Fibroblast of skin of left quadriceps (primary cell): ENCODE measurements around the gene ITGB1BP1.

Experiments
- DNase-seq, 2 experiments: peaks; one replicate each; pipeline ENCODE4 v3.0.0-alpha.2; 2013; ENCODE audit warnings: low read depth in 2 of 2

The ITGB1BP1 gene

GRCh38 chr2:9378433-9379390 is 44.6 kb downstream of the ITGB1BP1 start:
- peak; percentile 42 to 50 for DNase-seq

- DNase-seq, result no peak
These were observed 45.7 kb downstream of the ITGB1BP1 start for GRCh38 chr2:9377461-9378097.

GRCh38 chr2:9375857-9376428 is 47.4 kb downstream of the ITGB1BP1 start:
- no peak for DNase-seq

- no peak for DNase-seq
These were observed 49.1 kb downstream of the ITGB1BP1 start for GRCh38 chr2:9374071-9374730.

DNA sequence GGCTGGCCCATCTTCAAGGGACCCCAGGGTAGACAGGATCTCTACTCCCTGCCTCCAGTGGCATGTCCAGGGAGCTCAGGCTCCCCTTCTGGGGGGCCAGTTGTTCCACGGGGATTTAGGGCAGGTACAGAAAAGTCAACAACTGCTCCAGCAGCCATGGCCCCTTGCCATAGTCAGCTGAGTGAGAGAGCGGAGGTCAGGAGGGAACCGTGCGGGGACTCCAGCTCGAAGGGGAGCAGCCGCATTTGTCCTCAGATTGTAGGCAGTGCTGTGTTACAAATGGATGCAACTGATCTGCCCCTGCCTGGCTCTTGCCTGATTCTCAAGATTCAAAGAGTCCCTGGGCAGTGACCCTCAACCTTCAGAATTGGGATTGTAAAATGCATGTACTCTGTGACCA is 49.9 kb downstream of the ITGB1BP1 start:
- DNase-seq, result no peak

- no peak for DNase-seq
These were observed 50.3 kb downstream of the ITGB1BP1 start for GRCh38 chr2:9373047-9373446.

DNA sequence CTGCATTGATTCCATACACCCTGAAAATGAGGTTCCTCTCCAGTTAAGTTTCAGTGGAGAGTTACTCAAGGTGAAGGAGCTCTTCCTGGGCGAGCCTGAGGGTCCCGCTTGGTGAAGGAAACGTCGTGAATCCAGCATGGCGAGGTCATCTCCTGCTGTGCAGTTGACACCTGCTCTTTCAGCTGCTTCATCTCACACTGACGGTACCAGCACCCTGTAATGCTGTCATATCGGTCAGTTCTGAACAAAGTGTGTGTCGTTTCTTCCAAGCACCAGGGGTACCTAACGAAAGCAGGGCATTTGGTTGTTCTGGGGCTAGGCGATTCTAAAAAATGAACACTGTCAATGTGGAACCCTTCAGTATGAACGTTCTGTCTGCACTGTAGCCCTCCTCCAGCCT is 52.6 kb downstream of the ITGB1BP1 start:
- no peak for DNase-seq

GRCh38 chr2:9366026-9366425 is 57.3 kb downstream of the ITGB1BP1 start:
- DNase-seq, result no peak

GRCh38 chr2:9365498-9366019 is 57.8 kb downstream of the ITGB1BP1 start:
- no peak for DNase-seq

GRCh38 chr2:9364791-9365497 is 58.4 kb downstream of the ITGB1BP1 start:
- no peak for DNase-seq

DNA sequence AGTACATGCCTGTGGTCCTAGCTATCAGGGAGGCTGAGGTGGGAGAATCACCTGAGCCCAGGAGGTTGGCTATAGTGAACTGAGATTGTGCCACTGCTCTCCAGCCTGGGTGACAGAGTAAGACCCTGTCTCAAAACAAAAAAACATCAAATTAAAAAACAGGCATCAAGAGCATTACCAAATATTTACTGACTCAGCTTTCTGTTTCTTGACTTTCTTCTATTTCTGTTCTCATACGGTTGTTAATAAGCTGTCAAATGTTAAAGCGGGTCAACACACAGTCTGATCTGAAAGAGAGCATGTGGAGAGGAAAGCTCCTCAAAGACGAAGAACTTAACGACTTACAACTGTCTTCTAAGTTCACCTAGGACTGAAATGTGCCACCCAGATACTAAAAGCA is 59.0 kb downstream of the ITGB1BP1 start:
- DNase-seq, result no peak

GRCh38 chr2:9360701-9361100 is 62.6 kb downstream of the ITGB1BP1 start:
- DNase-seq, result peak in 1 of 2 experiments; percentile 22

- no peak for DNase-seq
These were observed 63.2 kb downstream of the ITGB1BP1 start for GRCh38 chr2:9360110-9360509.

DNA sequence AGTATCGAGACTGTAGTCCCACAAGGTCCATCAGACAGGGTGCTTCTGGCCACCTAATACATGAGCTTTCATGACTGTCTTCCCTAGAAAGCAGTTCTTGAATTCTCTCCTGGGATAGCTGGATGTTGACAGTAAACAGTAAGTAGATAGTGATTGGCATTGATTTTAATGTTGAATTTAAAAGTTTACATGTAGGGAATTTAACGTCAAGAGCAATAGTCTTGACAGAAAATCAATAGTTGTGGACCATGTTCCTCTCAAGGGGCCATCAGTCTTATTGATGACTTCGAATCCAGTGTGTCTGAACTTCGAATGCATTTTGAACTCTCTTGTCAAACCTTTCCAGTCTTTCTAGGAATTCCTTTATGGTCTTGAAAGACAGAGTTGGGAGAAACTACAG is 63.9 kb downstream of the ITGB1BP1 start:
- no peak for DNase-seq

- DNase-seq, result peak; percentile 29 to 45
These were observed 64.5 kb downstream of the ITGB1BP1 start for GRCh38 chr2:9358846-9359245.

DNA sequence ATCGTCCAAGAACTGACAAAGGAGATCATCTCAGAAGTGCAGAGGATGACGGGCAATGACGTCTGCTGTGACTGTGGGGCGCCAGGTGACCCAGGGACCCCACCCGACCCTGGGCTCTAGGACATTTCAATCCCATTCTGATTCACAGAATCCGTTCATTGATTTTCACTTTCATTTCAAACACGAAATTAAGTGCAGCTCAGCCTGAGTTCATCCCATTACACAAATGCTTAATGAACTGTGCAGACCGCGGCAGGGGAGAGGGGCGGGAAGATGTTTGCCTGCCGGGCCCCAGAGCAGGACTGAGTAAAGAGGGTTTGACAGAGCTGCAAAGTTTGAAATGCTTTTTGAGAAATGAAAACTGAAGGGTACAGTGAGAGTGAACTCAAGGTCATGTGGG is 67.1 kb downstream of the ITGB1BP1 start:
- DNase-seq, result no peak

- no peak for DNase-seq
These were observed 67.6 kb downstream of the ITGB1BP1 start for GRCh38 chr2:9355716-9356115.

- no peak for DNase-seq
These were observed 68.1 kb downstream of the ITGB1BP1 start for GRCh38 chr2:9355270-9355669.

- DNase-seq, result no peak
These were observed 69.0 kb downstream of the ITGB1BP1 start for GRCh38 chr2:9354318-9354717.
